Activated B cell treated with CpG ODN at 0.5 μM for 24 hours (primary cell): Measurements from ENCODE around the gene UBXN10. TPM values are rescaled to one million over a fixed set of nuclear protein-coding genes. Genes with fewer than 3 reads are reported as not detected.

Source experiments
- ATAC-seq: fragments of 200-7000 bp; cut with Tn5 transposase; one replicate; pipeline ENCODE4 v1.10.0; 2021; ENCODE audit warnings: low read depth, mild to moderate bottlenecking, moderate library complexity
- CTCF ChIA-PET: fragments of 350-600 bp; sonication (Branson Sonifier 250); formaldehyde crosslinking; loops from one replicate; lab custom pipeline; 2021; ENCODE audit warnings: antibody characterized with exemption; lab: Charles Lee
- POLR2A ChIA-PET: fragments of 350-600 bp; sonication (Branson Sonifier 250); formaldehyde crosslinking; loops from one replicate; lab custom pipeline; 2021; ENCODE audit warnings: antibody characterized with exemption; lab: Charles Lee
- DNase-seq: peaks from one replicate; pipeline ENCODE4 v3.0.0; 2022
- H3K27ac Mint-ChIP-seq: one replicate; pipeline ENCODE4 v1.8.0; 2020; ENCODE audit warnings: mixed read lengths
- H3K27me3 Mint-ChIP-seq: one replicate; pipeline ENCODE4 v1.8.0; 2021; ENCODE audit warnings: mixed read lengths
- H3K36me3 Mint-ChIP-seq: one replicate; pipeline ENCODE4 v1.8.0; 2021; ENCODE audit warnings: low read depth, mixed read lengths
- H3K4me1 Mint-ChIP-seq: one replicate; pipeline ENCODE4 v1.8.0; 2021; ENCODE audit warnings: mixed read lengths
- H3K4me3 Mint-ChIP-seq: one replicate; pipeline ENCODE4 v1.8.0; 2020; ENCODE audit warnings: mild to moderate bottlenecking, mixed read lengths
- H3K9me3 Mint-ChIP-seq: one replicate; pipeline ENCODE4 v1.8.0; 2020; ENCODE audit warnings: mixed read lengths
- intact Hi-C: fragments of 100-400 bp; cut with micrococcal nuclease; formaldehyde crosslinking; loops from one replicate; pipeline ENCODE4 v1.15.1; 2024
- total RNA-seq: library from RNA; stranded (reverse); gene quantifications from 2 replicates; pipeline ENCODE4 v1.2.3, GENCODE V29; 2022
- TF ChIP-seq, protein P1 (sequence below): fragments of 200-600 bp; IDR thresholded peaks from one replicate; pipeline ENCODE4 v1.8.0; 2022; ENCODE audit warnings: antibody characterized with exemption, mild to moderate bottlenecking

The UBXN10 gene
- total RNA-seq, 1 donor from 2014 or later: 0.04 TPM

DNA sequence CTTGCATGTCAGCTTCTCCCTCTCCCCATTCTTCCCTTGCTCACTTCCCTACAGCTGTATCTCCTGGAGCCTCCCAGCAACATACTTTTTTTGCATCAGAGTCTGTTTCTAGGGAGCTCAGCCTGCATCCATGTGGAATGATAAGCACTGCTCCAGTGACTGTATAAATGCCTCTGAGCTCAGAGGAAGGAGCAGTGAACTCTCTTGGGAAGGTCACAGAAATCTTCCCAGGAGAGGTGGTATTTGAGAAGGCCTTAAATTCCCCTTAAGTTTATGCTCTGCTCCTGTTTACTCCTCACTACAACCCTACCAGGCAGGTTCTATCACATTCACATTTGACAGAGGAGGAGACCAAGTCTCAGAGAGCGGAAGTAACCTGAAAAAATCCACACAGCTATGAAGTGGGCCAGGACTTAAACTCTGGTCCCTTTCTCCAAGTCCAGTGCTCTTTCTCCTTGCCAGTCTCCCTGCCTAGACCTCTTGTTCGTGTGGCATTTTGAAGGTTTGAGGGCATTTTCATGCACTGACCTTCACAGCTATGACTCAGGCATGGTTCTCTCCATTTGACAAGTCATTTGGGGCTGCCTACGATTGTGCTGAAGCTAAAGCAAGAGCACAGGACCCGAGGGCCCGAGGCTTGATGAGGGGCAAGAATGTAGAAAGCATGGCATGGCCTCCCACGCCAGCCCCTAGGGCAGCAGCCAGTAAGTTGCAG, 5.6 kb upstream of the UBXN10 start:
- TF ChIP-seq, protein P1, sequence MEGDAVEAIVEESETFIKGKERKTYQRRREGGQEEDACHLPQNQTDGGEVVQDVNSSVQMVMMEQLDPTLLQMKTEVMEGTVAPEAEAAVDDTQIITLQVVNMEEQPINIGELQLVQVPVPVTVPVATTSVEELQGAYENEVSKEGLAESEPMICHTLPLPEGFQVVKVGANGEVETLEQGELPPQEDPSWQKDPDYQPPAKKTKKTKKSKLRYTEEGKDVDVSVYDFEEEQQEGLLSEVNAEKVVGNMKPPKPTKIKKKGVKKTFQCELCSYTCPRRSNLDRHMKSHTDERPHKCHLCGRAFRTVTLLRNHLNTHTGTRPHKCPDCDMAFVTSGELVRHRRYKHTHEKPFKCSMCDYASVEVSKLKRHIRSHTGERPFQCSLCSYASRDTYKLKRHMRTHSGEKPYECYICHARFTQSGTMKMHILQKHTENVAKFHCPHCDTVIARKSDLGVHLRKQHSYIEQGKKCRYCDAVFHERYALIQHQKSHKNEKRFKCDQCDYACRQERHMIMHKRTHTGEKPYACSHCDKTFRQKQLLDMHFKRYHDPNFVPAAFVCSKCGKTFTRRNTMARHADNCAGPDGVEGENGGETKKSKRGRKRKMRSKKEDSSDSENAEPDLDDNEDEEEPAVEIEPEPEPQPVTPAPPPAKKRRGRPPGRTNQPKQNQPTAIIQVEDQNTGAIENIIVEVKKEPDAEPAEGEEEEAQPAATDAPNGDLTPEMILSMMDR: no peak
- peaks cover 8% of the 10 kb centered on the region for H3K4me1 Mint-ChIP-seq

DNA sequence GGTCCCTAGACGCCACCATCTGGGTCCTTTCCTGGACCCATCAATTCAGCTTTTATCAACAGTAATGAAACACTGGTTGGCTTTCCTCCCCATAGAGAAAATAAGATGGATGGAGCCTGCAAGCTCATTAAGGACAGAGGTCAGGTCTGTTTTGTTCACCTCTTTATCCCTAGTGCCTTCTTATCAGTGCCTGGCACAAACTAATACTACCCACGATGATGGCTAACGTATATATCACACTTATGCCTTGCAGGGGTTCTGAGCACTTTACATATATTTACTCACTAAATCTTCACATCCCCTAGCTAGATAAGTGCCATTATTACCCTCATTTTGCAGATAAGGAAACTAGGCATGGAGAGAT, 5.1 kb upstream of the UBXN10 start:
- ChIA-PET POLR2A (interaction anchor here (1.0 kb wide), 1 partner anchor 9 kb away, joined by 3 read pairs; no protein-coding TSS in a partner anchor), CTCF (interaction anchor here (1.2 kb wide), 1 partner anchor 29 kb away, joined by 3 read pairs; no protein-coding TSS in a partner anchor)
- no peak for DNase-seq
- Mint-ChIP-seq H3K27ac (no peak overlapping the region), H3K4me3 (no peak overlapping the region), H3K4me1 (peaks cover 10% of the 10 kb centered on the region), H3K9me3 (peaks cover 7% of the 10 kb centered on the region), H3K27me3 (peaks cover 17% of the 10 kb centered on the region), H3K36me3 (no peaks in the 10 kb centered on the region)
- intact Hi-C loops: no loop called here
- no peak for ATAC-seq
- TF ChIP-seq, protein P1: no peak

More for the DNA sequence above, 5.6 kb upstream of the UBXN10 start:
- CTCF ChIA-PET: interaction anchor here (0.6 to 1.2 kb wide), 2 partner anchors 14 to 28 kb away, joined by 3 to 4 read pairs; no protein-coding TSS in a partner anchor
- DNase-seq: no peak
- Mint-ChIP-seq H3K9me3 (peaks cover 7% of the 10 kb centered on the region), H3K27ac (no peak overlapping the region), H3K4me3 (no peak overlapping the region), H3K36me3 (no peaks in the 10 kb centered on the region), H3K27me3 (peaks cover 16% of the 10 kb centered on the region)
- POLR2A ChIA-PET: interaction anchor here (1.0 kb wide), 1 partner anchor 9 kb away, joined by 3 read pairs; no protein-coding TSS in a partner anchor
- intact Hi-C loops: no loop called here
- ATAC-seq: no peak

DNA sequence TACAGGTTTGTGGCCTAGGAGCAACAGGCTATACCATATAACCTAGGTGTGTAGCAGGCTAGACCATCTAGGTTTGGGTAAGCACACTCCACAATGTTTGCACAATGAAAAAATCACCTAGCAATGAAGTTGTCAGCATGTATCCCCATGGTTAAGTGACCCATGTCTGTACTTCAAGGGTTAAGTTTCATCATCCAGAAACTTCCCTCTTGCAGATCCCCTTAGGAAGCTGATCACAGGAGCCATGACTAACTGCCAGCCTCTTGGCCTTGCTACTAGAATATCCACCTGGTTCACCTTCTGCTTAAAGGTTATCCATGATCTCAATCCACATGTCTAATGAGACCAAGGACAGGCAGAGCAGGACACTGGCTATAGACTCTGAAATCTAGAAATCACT, 3.5 kb upstream of the UBXN10 start:
- peaks cover 7% of the 10 kb centered on the region for H3K9me3 Mint-ChIP-seq
- H3K27ac Mint-ChIP-seq: no peak overlapping the region
- no peak for ATAC-seq
- H3K4me1 Mint-ChIP-seq: peaks cover 17% of the 10 kb centered on the region
- DNase-seq: no peak
- peaks cover 18% of the 10 kb centered on the region for H3K27me3 Mint-ChIP-seq
- no peaks in the 10 kb centered on the region for H3K36me3 Mint-ChIP-seq
- ChIA-PET CTCF (interaction anchor here (0.7 kb wide), 1 partner anchor 11 kb away, joined by 4 read pairs; no protein-coding TSS in a partner anchor), POLR2A (no interaction called here)
- H3K4me3 Mint-ChIP-seq: no peak overlapping the region
- intact Hi-C loops: no loop called here
- TF ChIP-seq, protein P1: no peak

- CTCF ChIA-PET: no interaction called here
- ATAC-seq: no peak
- intact Hi-C loops: no loop called here
- Mint-ChIP-seq H3K9me3 (peaks cover 7% of the 10 kb centered on the region), H3K4me1 (peaks cover 17% of the 10 kb centered on the region), H3K27me3 (peaks cover 23% of the 10 kb centered on the region), H3K36me3 (no peaks in the 10 kb centered on the region), H3K4me3 (no peak overlapping the region), H3K27ac (no peak overlapping the region)
- POLR2A ChIA-PET: no interaction called here
- TF ChIP-seq, protein P1: no peak
- DNase-seq: no peak
Observed at GRCh38 chr1:20183035-20183434, 2.9 kb upstream of the UBXN10 start.

DNA sequence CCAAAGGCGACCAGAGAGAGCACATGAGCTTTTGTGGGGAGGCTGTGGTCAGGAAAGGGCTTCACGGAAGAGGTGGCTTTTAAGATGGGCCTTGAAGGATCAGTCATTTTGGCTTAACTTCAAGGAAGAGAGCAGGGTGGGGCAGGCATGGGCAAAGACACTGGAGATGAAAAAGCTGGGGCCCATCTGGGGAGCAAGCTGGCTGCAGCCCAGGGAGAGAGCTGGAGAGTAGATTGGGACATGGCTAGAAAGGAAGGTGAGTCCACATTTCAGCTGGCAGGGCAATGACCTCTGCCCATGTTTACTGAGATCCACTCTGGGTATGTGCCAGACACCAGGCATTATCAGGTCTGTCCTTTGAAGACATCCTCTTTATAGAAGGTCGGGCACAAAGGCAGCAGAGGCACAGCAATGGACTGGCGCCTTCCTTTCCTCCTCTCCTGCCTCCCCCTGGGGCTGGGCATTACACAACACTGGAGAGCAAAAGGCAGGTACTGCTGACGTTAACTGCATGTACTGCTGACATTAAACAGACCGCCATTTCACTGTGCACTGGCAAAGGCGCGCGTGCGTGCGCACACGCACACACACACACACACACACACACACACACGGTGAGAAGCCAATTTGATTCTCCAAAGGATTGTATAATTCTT, 2.2 kb upstream of the UBXN10 start:
- Mint-ChIP-seq H3K4me1 (peaks cover 17% of the 10 kb centered on the region), H3K27me3 (peaks cover 30% of the 10 kb centered on the region), H3K9me3 (peaks cover 7% of the 10 kb centered on the region), H3K27ac (no peak overlapping the region), H3K4me3 (no peak overlapping the region), H3K36me3 (no peaks in the 10 kb centered on the region)
- POLR2A ChIA-PET: no interaction called here
- ATAC-seq (no peak), DNase-seq (no peak)
- intact Hi-C loops: loop anchor here (2.0 kb wide), 1 partner anchor 13 kb away; no protein-coding TSS in a partner anchor
- TF ChIP-seq, protein P1: no peak
- CTCF ChIA-PET: no interaction called here
